Uterus (tissue), 4 donors: ENCODE measurements around the gene RNF32. TPM values are rescaled to one million over a fixed set of nuclear protein-coding genes. Genes with fewer than 3 reads are reported as not detected.
"Not testable (repeated sequence)": the region's sequence is repeated elsewhere in the genome, so short reads cannot be mapped to it uniquely, and the experiment has no call there.

Experiments
- DNase-seq, 2 donors: peaks; one replicate each; pipeline ENCODE4 v3.0.0-alpha.2; 2019 to 2020
- H3K27ac ChIP-seq, 2 donors: fragments of 200-600 bp; sonication (generic); 1 replicate in 1 of 2; 2 replicates in 1 of 2; pipeline ENCODE4 v1.5.1; 2016 to 2018
- H3K27me3 ChIP-seq, 2 donors: fragments of 200-600 bp; sonication (generic); one replicate each; pipeline ENCODE4 v1.5.1; 2018 to 2019; ENCODE audit warnings: control low read depth in 1 of 2
- H3K36me3 ChIP-seq, 2 donors: fragments of 200-600 bp; sonication (generic); one replicate each; pipeline ENCODE4 v1.5.1; 2019; ENCODE audit warnings: control low read depth in 1 of 2
- H3K4me1 ChIP-seq, 2 donors: fragments of 200-600 bp; sonication (generic); one replicate each; pipeline ENCODE4 v1.5.1; 2018 to 2019; ENCODE audit warnings: control low read depth in 1 of 2
- H3K4me3 ChIP-seq, 2 donors: fragments of 200-600 bp; sonication (generic); 1 replicate in 1 of 2; 2 replicates in 1 of 2; pipeline ENCODE4 v1.5.1; 2018 to 2019; ENCODE audit warnings: mild to moderate bottlenecking in 1 of 2
- H3K9me3 ChIP-seq, 2 donors: fragments of 200-600 bp; sonication (generic); one replicate each; pipeline ENCODE4 v1.5.1; 2019; ENCODE audit warnings: control low read depth in 1 of 2
- CTCF ChIP-seq, 4 experiments: fragments of 200-600 bp in 2 of 4; fragments of 450-650 bp in 2 of 4; sonication (generic) in 2 of 4; IDR thresholded peaks; one replicate each; pipeline ENCODE4 v1.5.1; 2016 to 2019; ENCODE audit warnings: antibody characterized with exemption in 4 of 4, mild to moderate bottlenecking in 2 of 4, moderate library complexity in 1 of 4
- POLR2A ChIP-seq, 2 donors: fragments of 450-650 bp; IDR thresholded peaks; one replicate each; pipeline ENCODE4 v1.6.1; 2016; ENCODE audit warnings: antibody characterized with exemption in 2 of 2, mild to moderate bottlenecking in 1 of 2, moderate library complexity in 1 of 2
- intact Hi-C: fragments of 100-400 bp; cut with DNase I; formaldehyde crosslinking; loops from one replicate; pipeline ENCODE4 v1.15.1; 2023; ENCODE audit warnings: low total_unique reads
- total RNA-seq, 4 donors: library from RNA; depleted of rRNA in 3 of 4; stranded (reverse); fragments of >200 nt in 3 of 4; gene quantifications; one replicate each; pipeline versions ENCODE4 v1.1.0 to v1.2.4, GENCODE V29; 2014 to 2023
- donor health status: DM: yes; HTN: yes; CAD: no.

RNF32 gene
- total RNA-seq, 4 donors from 2014 or later = 0.41 to 0.58 TPM; not detected in 2

GRCh38 chr7:156693627-156694026 lies 53.1 kb downstream of the RNF32 start:
- H3K9me3 ChIP-seq = peaks cover 0 to 6% of the 10 kb centered on the region in 2 donors
- no peak overlapping the region for H3K27ac ChIP-seq
- H3K4me3 ChIP-seq = no peak overlapping the region
- H3K27me3 ChIP-seq = no peaks in the 10 kb centered on the region
- intact Hi-C loops = no loop called here
- no peak for DNase-seq
- TF ChIP-seq POLR2A (IDR thresholded peaks at IDR 0.05) = no peak
- no peak for TF ChIP-seq CTCF (IDR thresholded peaks at IDR 0.05)
- H3K36me3 ChIP-seq = no peaks in the 10 kb centered on the region
- no peaks in the 10 kb centered on the region for H3K4me1 ChIP-seq

GRCh38 chr7:156697283-156697682 lies 56.7 kb downstream of the RNF32 start:
- H3K4me3 ChIP-seq, DNase-seq, H3K9me3 ChIP-seq, H3K27me3 ChIP-seq, H3K4me1 ChIP-seq, H3K36me3 ChIP-seq, H3K27ac ChIP-seq, intact Hi-C loops: not testable (repeated sequence)

GRCh38 chr7:156698512-156698911 lies 57.9 kb downstream of the RNF32 start:
- H3K9me3 ChIP-seq, H3K4me1 ChIP-seq, H3K27me3 ChIP-seq, intact Hi-C loops, H3K27ac ChIP-seq, H3K36me3 ChIP-seq, DNase-seq, H3K4me3 ChIP-seq: not testable (repeated sequence)

GRCh38 chr7:156701787-156702186 lies 61.2 kb downstream of the RNF32 start:
- H3K4me1 ChIP-seq, H3K27me3 ChIP-seq, DNase-seq, intact Hi-C loops, H3K36me3 ChIP-seq, H3K27ac ChIP-seq, H3K4me3 ChIP-seq, H3K9me3 ChIP-seq: not testable (repeated sequence)

GRCh38 chr7:156702399-156702798 lies 61.8 kb downstream of the RNF32 start:
- peaks cover 0 to 9% of the 10 kb centered on the region in 2 donors for H3K9me3 ChIP-seq
- no peak overlapping the region for H3K27ac ChIP-seq
- no peak for DNase-seq
- no peaks in the 10 kb centered on the region for H3K36me3 ChIP-seq
- no peak overlapping the region for H3K4me3 ChIP-seq
- no peak for TF ChIP-seq CTCF (IDR thresholded peaks at IDR 0.05)
- TF ChIP-seq POLR2A (IDR thresholded peaks at IDR 0.05) = no peak
- intact Hi-C loops = no loop called here
- no peaks in the 10 kb centered on the region for H3K27me3 ChIP-seq
- no peaks in the 10 kb centered on the region for H3K4me1 ChIP-seq

- no peak overlapping the region for H3K4me3 ChIP-seq
- intact Hi-C loops = no loop called here
- no peaks in the 10 kb centered on the region for H3K27me3 ChIP-seq
- H3K36me3 ChIP-seq = no peaks in the 10 kb centered on the region
- TF ChIP-seq CTCF (IDR thresholded peaks at IDR 0.05) = no peak
- no peak for TF ChIP-seq POLR2A (IDR thresholded peaks at IDR 0.05)
- no peak overlapping the region for H3K27ac ChIP-seq
- peaks cover 0 to 4% of the 10 kb centered on the region in 2 donors for H3K9me3 ChIP-seq
- H3K4me1 ChIP-seq = no peaks in the 10 kb centered on the region
- DNase-seq = no peak
Measured at GRCh38 chr7:156703209-156703608, 62.6 kb downstream of the RNF32 start.

GRCh38 chr7:156703773-156704482 lies 63.4 kb downstream of the RNF32 start:
- TF ChIP-seq CTCF (IDR thresholded peaks at IDR 0.05) (no peak), POLR2A (IDR thresholded peaks at IDR 0.05) (no peak)
- peaks cover 0 to 6% of the 10 kb centered on the region in 2 donors for H3K9me3 ChIP-seq
- H3K36me3 ChIP-seq = no peaks in the 10 kb centered on the region
- no peak overlapping the region for H3K27ac ChIP-seq
- H3K4me1 ChIP-seq = no peaks in the 10 kb centered on the region
- no peak overlapping the region for H3K4me3 ChIP-seq
- intact Hi-C loops = no loop called here
- no peaks in the 10 kb centered on the region for H3K27me3 ChIP-seq
- no peak for DNase-seq
